Measurements from ENCODE around the gene IPO11. TPM values are rescaled to one million over a fixed set of nuclear protein-coding genes. Genes with fewer than 3 reads are reported as not detected.

Gene IPO11
- total RNA-seq, 4 donors from 2014 or later: 20.4 to 44.6 (median 34.1) TPM

DNA sequence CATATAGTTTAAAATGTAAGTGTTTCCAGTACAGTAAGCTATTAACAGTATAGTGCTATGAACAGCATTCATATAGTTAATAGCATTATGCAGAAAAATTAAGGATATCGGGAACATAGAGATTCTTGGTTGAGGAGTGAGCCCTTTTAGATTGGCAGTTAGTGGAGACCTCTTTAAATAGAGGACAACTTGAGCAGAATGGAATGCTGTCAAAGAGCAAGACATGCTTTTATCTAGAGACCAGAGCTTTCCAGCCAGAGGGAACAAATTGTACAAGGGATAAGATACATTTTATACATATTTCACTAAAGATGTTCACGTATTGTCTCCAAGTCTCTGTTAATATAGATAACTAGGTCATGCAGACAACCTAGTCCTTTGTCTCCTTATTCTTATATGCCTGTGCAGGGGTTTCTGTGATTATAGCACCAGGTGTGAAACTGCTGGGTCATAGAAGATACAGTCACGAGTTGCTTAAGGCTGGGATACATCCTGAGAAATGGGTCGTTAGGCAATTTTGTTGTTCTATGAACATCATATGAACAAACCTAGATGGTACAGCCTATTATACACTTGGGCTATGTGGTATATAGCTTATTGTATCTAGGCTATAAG is 6.0 kb downstream of the IPO11 start:
- 87 to 89% methylated on average over 4 of the region's 4 CpGs for WGBS, 2 donors
- no peaks in the 10 kb centered on the region for H3K27me3 ChIP-seq
- no peak for DNase-seq (ENCODE audit: low spot score in 2 of 2)
- H3K27ac ChIP-seq: no peak overlapping the region
- H3K4me1 ChIP-seq: peaks cover 0 to 14% (median 4%) of the 10 kb centered on the region in 4 donors
- TF ChIP-seq POLR2A (IDR thresholded peaks at IDR 0.05): no peak
- TF ChIP-seq, protein P1, sequence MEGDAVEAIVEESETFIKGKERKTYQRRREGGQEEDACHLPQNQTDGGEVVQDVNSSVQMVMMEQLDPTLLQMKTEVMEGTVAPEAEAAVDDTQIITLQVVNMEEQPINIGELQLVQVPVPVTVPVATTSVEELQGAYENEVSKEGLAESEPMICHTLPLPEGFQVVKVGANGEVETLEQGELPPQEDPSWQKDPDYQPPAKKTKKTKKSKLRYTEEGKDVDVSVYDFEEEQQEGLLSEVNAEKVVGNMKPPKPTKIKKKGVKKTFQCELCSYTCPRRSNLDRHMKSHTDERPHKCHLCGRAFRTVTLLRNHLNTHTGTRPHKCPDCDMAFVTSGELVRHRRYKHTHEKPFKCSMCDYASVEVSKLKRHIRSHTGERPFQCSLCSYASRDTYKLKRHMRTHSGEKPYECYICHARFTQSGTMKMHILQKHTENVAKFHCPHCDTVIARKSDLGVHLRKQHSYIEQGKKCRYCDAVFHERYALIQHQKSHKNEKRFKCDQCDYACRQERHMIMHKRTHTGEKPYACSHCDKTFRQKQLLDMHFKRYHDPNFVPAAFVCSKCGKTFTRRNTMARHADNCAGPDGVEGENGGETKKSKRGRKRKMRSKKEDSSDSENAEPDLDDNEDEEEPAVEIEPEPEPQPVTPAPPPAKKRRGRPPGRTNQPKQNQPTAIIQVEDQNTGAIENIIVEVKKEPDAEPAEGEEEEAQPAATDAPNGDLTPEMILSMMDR (IDR thresholded peaks at IDR 0.05): no peak
- TF ChIP-seq EP300 (IDR thresholded peaks at IDR 0.05): no peak
- H3K4me3 ChIP-seq: no peak overlapping the region
- H3K36me3 ChIP-seq: no peaks in the 10 kb centered on the region
- H3K9me3 ChIP-seq: no peaks in the 10 kb centered on the region

- TF ChIP-seq, protein P1 (IDR thresholded peaks at IDR 0.05): no peak
- no peak for TF ChIP-seq EP300 (IDR thresholded peaks at IDR 0.05)
- TF ChIP-seq POLR2A (IDR thresholded peaks at IDR 0.05): no peak
- Histone ChIP-seq H3K27me3 (no peaks in the 10 kb centered on the region), H3K4me1 (peaks cover 0 to 4% (median 0%) of the 10 kb centered on the region in 4 donors), H3K4me3 (no peak overlapping the region), H3K36me3 (peaks cover 0 to 7% (median 0%) of the 10 kb centered on the region in 3 donors), H3K9me3 (no peaks in the 10 kb centered on the region), H3K27ac (no peak overlapping the region)
- no peak for DNase-seq (ENCODE audit: low spot score in 2 of 2)
- 97 to 98% methylated on average over 3 of the region's 3 CpGs for WGBS, 2 donors
Measured at GRCh38 chr5:62419609-62420008, 7.0 kb downstream of the IPO11 start.

GRCh38 chr5:62421414-62421813 is 8.9 kb downstream of the IPO11 start:
- Histone ChIP-seq H3K4me1 (no peaks in the 10 kb centered on the region), H3K27me3 (no peaks in the 10 kb centered on the region), H3K36me3 (peaks cover 0 to 7% (median 0%) of the 10 kb centered on the region in 3 donors), H3K4me3 (no peak overlapping the region), H3K9me3 (no peaks in the 10 kb centered on the region), H3K27ac (no peak overlapping the region)
- DNase-seq (ENCODE audit: low spot score in 2 of 2): no peak
- no peak for TF ChIP-seq EP300 (IDR thresholded peaks at IDR 0.05)
- TF ChIP-seq, protein P1 (IDR thresholded peaks at IDR 0.05): no peak
- no peak for TF ChIP-seq POLR2A (IDR thresholded peaks at IDR 0.05)
- WGBS, 2 donors: 77 to 80% methylated on average over 1 of the region's 1 CpG

DNA sequence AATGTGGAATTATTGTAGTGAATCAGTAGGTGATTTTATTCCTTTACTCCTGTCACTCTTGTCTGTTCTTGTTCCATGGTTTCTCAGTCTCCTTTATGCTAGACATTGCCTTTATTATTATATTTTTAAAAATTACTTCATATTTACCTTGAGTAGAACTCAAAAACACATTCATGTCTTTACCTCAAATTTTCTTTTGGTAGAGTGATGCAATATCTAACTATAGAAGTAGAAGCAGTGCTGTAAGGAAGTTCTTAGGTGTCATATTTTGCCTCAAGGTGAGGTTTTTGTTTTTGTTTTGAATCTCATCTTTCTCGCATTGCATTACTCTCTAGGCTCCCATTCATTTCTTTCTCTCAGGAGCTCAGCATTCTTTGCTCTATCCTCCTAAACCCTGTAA is 12.2 kb downstream of the IPO11 start:
- no peak for DNase-seq (ENCODE audit: low spot score in 2 of 2)
- Histone ChIP-seq H3K4me3 (no peak overlapping the region), H3K4me1 (no peaks in the 10 kb centered on the region), H3K27ac (no peak overlapping the region), H3K9me3 (no peaks in the 10 kb centered on the region), H3K36me3 (peaks cover 0 to 7% (median 0%) of the 10 kb centered on the region in 3 donors), H3K27me3 (no peaks in the 10 kb centered on the region)
- TF ChIP-seq, protein P1 (IDR thresholded peaks at IDR 0.05): no peak
- no peak for TF ChIP-seq EP300 (IDR thresholded peaks at IDR 0.05)
- no peak for TF ChIP-seq POLR2A (IDR thresholded peaks at IDR 0.05)
- 89 to 94% methylated on average over 1 of the region's 1 CpG for whole genome bisulfite sequencing, 2 donors

- no peaks in the 10 kb centered on the region for H3K36me3 ChIP-seq
- peak in 1 of 2 donors; percentile 46 for DNase-seq (ENCODE audit: low spot score in 2 of 2)
- H3K4me3 ChIP-seq: no peak overlapping the region
- H3K27ac ChIP-seq: peak overlapping the region; percentile 11 to 88 (median 75)
- no peaks in the 10 kb centered on the region for H3K9me3 ChIP-seq
- WGBS, 2 donors: 68 to 74% methylated on average over 11 of the region's 11 CpGs
- TF ChIP-seq POLR2A (IDR thresholded peaks at IDR 0.05) (no peak), EP300 (IDR thresholded peaks at IDR 0.05) (no peak)
- TF ChIP-seq, protein P1 (IDR thresholded peaks at IDR 0.05): no peak
- H3K27me3 ChIP-seq: no peaks in the 10 kb centered on the region
- H3K4me1 ChIP-seq: peaks cover 0 to 38% (median 22%) of the 10 kb centered on the region in 4 donors
Measured at GRCh38 chr5:62431735-62432620, 19.4 kb downstream of the IPO11 start.
